Transverse colon (tissue), 4 donors: ENCODE data around the gene SEL1L3. TPM values are rescaled to one million over a fixed set of nuclear protein-coding genes. Genes with fewer than 3 reads are reported as not detected.

Experiments
- DNase-seq: peaks from one replicate; pipeline ENCODE4 v3.0.0-alpha.2; 2019
- H3K27ac ChIP-seq, 4 donors: fragments of 200-600 bp; sonication (generic); 2 replicates each; pipeline ENCODE4 v1.5.1; 2016 to 2018; ENCODE audit warnings: inconsistent platforms in 4 of 4
- H3K27me3 ChIP-seq: fragments of 200-600 bp; sonication (generic); 2 replicates; pipeline ENCODE4 v1.5.1; 2017; ENCODE audit warnings: inconsistent platforms
- H3K36me3 ChIP-seq, 4 donors: fragments of 200-600 bp; sonication (generic); 2 replicates each; pipeline ENCODE4 v1.5.1; 2017 to 2019; ENCODE audit warnings: inconsistent platforms in 4 of 4
- H3K4me1 ChIP-seq, 4 donors: fragments of 200-600 bp; sonication (generic); 2 replicates each; pipeline ENCODE4 v1.5.1; 2017 to 2020; ENCODE audit warnings: inconsistent platforms in 4 of 4
- H3K4me3 ChIP-seq, 4 donors: fragments of 200-600 bp; sonication (generic); 1 replicate in 1 of 4; 2 replicates in 3 of 4; pipeline versions ENCODE4 v1.5.1 to v1.6.1; 2017 to 2019; ENCODE audit warnings: inconsistent platforms in 4 of 4
- H3K9me3 ChIP-seq, 2 donors: fragments of 200-600 bp; sonication (generic); 2 replicates each; pipeline ENCODE4 v1.5.1; 2017 to 2019; ENCODE audit warnings: inconsistent platforms in 2 of 2
- EP300 ChIP-seq: sonication (generic); formaldehyde crosslinking; IDR thresholded peaks from one replicate; pipeline ENCODE4 v1.6.1; 2017; ENCODE audit warnings: antibody characterized with exemption, low read depth
- POLR2A ChIP-seq: fragments of 450-650 bp; IDR thresholded peaks from one replicate; pipeline ENCODE4 v1.6.1; 2016; ENCODE audit warnings: antibody characterized with exemption, mild to moderate bottlenecking, moderate library complexity
- POLR2AphosphoS5 ChIP-seq, 3 donors: sonication (generic); formaldehyde crosslinking; IDR thresholded peaks; one replicate each; pipeline ENCODE4 v1.6.1; 2016; ENCODE audit warnings: antibody characterized with exemption in 3 of 3
- WGBS, 2 donors: methylation state at CpG; one replicate each; pipeline ENCODE4 v1.1.5; 2018; ENCODE audit warnings: low coverage in 1 of 2; 5-methylcytosine and 5-hydroxymethylcytosine counted together
- in situ Hi-C, 4 donors: fragments of 200-750 bp; cut with MboI; loops; one replicate each; pipeline versions ENCODE4 v1.15.0 to v1.15.1; 2017; ENCODE audit warnings: low sequenced_read_pairs in 3 of 4, low pct_ligation_motif_present in 1 of 4, low pct_unique_long_range_greater_than_20kb in 1 of 4
- intact Hi-C: fragments of 100-400 bp; cut with DNase I; formaldehyde crosslinking; loops from one replicate; pipeline ENCODE4 v1.15.1; 2023; ENCODE audit warnings: low total_unique reads
- total RNA-seq, 4 donors: library from RNA; depleted of rRNA; stranded (reverse); fragments of >200 nt; gene quantifications; one replicate each; pipeline ENCODE4 v1.1.0, GENCODE V29; 2016
- TF ChIP-seq, protein P1 (sequence below), 5 experiments: fragments of 200-600 bp in 3 of 5; fragments of 450-650 bp in 2 of 5; sonication (generic) in 3 of 5; IDR thresholded peaks; 1 replicate in 2 of 5; 2 replicates in 3 of 5; pipeline ENCODE4 v1.5.1; 2016 to 2017; ENCODE audit warnings: antibody characterized with exemption in 5 of 5, inconsistent platforms in 3 of 5, mild to moderate bottlenecking in 2 of 5, moderate library complexity in 1 of 5

Gene SEL1L3
- total RNA-seq, 4 donors from 2014 or later = 51.3 to 128 (median 98.3) TPM

DNA sequence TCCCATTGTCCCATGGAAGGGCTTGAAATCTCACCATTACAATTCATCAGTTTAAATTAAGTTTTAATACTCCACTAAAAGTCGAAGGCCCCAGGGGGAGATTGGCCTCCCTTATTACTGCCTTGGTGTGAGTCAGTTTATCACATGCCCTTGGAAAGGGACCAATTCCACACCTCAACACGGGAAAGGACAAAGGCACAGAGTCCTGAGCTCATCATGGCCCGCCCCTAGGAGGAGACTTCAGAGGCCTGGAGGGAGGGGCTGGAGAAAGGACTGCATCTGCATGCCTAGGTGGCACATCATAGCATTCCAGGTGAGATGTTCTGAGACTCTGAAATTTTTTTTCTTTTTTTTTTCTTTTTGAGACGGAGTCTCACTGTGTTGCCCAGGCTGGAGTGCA, 2.8 kb upstream of the SEL1L3 start:
- no peaks in the 10 kb centered on the region for H3K36me3 ChIP-seq
- TF ChIP-seq EP300 (no peak), POLR2AphosphoS5 (IDR thresholded peaks at IDR 0.05) (peak in 2 of 3 donors; percentile 34 to 51)
- intact Hi-C loops = no loop called here
- in situ Hi-C loops = no loop called here
- WGBS, 2 donors = 32 to 61% methylated on average over 4 of the region's 4 CpGs
- H3K27ac ChIP-seq = peak overlapping the region; percentile 30 to 95 (median 85)
- no peak overlapping the region for H3K4me3 ChIP-seq
- DNase-seq = peak; percentile 85
- no peaks in the 10 kb centered on the region for H3K9me3 ChIP-seq
- H3K27me3 ChIP-seq = no peaks in the 10 kb centered on the region
- peaks cover 3 to 34% (median 21%) of the 10 kb centered on the region in 4 donors for H3K4me1 ChIP-seq

DNA sequence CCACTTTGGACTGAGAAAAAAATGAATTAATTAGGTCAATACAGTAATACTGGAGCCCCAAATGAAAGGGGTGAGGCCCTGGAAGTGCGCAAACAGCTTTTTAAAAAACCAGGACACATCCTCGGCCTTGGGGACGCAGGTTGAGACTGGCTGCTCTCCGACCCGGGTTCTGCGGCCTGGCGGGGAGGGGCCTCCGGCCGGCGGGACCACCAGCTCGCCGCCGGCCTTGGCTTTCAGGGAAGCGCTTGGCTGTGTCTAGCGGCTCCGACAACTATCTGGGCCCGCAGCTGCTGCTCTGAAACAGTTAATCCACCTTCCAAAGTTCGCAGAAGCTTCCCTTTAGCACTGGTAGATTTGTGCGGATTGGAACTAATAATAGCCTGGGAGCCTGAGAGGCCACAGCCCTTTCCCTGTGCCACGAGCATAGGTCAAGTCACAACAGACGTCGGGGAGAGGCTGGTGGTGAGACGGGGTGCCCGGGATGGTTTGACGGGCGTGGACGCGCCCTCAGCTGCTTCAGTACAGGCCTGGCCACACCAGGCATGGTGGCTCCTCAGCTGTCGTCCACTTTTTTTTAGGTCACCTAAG, 1.1 kb upstream of the SEL1L3 start:
- no peaks in the 10 kb centered on the region for H3K9me3 ChIP-seq
- H3K4me1 ChIP-seq = peaks cover 3 to 50% (median 30%) of the 10 kb centered on the region in 4 donors
- no peaks in the 10 kb centered on the region for H3K27me3 ChIP-seq
- in situ Hi-C loops (no loop called here), intact Hi-C loops (no loop called here)
- peak overlapping the region; percentile 83 to 95 (median 87) for H3K27ac ChIP-seq
- no peaks in the 10 kb centered on the region for H3K36me3 ChIP-seq
- WGBS, 2 donors = 53% methylated on average over 15 of the region's 29 CpGs; no CpG with 5 or more reads in 1 of the 2 donors
- no peak for TF ChIP-seq POLR2A
- no peak for TF ChIP-seq POLR2AphosphoS5 (IDR thresholded peaks at IDR 0.05)
- TF ChIP-seq, protein P1, sequence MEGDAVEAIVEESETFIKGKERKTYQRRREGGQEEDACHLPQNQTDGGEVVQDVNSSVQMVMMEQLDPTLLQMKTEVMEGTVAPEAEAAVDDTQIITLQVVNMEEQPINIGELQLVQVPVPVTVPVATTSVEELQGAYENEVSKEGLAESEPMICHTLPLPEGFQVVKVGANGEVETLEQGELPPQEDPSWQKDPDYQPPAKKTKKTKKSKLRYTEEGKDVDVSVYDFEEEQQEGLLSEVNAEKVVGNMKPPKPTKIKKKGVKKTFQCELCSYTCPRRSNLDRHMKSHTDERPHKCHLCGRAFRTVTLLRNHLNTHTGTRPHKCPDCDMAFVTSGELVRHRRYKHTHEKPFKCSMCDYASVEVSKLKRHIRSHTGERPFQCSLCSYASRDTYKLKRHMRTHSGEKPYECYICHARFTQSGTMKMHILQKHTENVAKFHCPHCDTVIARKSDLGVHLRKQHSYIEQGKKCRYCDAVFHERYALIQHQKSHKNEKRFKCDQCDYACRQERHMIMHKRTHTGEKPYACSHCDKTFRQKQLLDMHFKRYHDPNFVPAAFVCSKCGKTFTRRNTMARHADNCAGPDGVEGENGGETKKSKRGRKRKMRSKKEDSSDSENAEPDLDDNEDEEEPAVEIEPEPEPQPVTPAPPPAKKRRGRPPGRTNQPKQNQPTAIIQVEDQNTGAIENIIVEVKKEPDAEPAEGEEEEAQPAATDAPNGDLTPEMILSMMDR (IDR thresholded peaks at IDR 0.05) = no peak
- TF ChIP-seq EP300 = no peak
- peak; percentile 34 for DNase-seq
- peak overlapping the region in 3 of 4 donors; percentile 75 to 86 (median 80) for H3K4me3 ChIP-seq

DNA sequence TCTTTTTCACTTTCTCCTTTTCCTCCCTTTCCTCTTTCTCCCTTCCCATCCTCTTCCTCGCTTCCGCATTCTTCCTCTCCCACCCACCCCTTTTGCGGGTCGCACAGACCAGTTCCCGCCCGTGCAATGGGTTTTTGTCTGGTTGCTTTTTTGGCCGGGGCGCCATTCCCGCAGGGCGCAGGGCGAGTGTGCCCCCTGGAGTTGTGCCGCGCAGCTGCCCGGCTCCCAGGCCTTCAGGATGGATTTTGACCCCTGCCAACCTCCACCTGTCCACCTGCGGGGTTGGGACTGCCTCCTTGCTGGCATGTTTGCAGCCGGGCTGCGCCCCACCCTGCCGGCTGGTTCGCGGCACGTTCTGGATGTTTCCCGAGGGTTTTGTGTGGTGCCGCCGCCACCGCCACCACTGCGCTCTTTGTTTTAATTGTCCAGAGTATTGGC, 578 bp upstream of the SEL1L3 start:
- DNase-seq = peak; percentile 86
- H3K27me3 ChIP-seq = no peaks in the 10 kb centered on the region
- no peaks in the 10 kb centered on the region for H3K36me3 ChIP-seq
- peaks cover 3 to 54% (median 30%) of the 10 kb centered on the region in 4 donors for H3K4me1 ChIP-seq
- H3K27ac ChIP-seq = peak overlapping the region; percentile 83 to 95 (median 87)
- WGBS, 2 donors = 7 to 27% methylated on average over 8 to 26 of the region's 26 CpGs
- in situ Hi-C loops (no loop called here), intact Hi-C loops (no loop called here)
- H3K4me3 ChIP-seq = peak overlapping the region; percentile 28 to 86 (median 78)
- no peaks in the 10 kb centered on the region for H3K9me3 ChIP-seq
- no peak for TF ChIP-seq EP300
- TF ChIP-seq, protein P1 (IDR thresholded peaks at IDR 0.05) = peak; percentile 17 to 75 (median 44)
- TF ChIP-seq POLR2A = peak; percentile 76
- TF ChIP-seq POLR2AphosphoS5 (IDR thresholded peaks at IDR 0.05) = peak in 2 of 3 donors; percentile 28 to 59

DNA sequence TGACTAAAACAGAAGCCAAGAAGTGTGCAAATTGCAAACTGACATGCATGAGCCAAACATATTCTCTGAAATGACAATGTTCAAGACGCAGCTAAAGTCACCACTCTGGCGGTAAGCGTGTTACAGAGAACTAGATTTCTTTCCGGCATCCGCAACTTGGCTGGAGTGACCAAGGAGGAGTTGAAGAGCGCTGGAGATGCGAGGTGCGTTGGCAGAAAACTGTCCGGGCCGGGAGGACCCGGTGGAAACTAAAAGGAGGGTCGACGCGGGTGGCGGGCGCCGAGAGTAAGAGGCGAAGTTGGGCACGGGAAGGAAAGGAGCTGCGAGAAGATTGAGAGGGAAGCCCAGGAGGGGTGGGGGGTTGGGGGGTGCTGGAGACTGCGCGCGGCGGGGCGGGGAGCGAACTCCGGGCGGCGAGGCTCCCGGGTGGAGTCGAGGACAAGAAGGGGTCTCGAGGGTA, 807 bp downstream of the SEL1L3 start:
- H3K27me3 ChIP-seq = no peaks in the 10 kb centered on the region
- DNase-seq = peak; percentile 27
- intact Hi-C loops = no loop called here
- TF ChIP-seq EP300 (no peak), POLR2AphosphoS5 (IDR thresholded peaks at IDR 0.05) (peak in 2 of 3 donors; percentile 3 to 18), POLR2A (no peak)
- TF ChIP-seq, protein P1 (IDR thresholded peaks at IDR 0.05) = no peak
- peak overlapping the region; percentile 83 to 95 (median 88) for H3K27ac ChIP-seq
- in situ Hi-C loops = no loop called here
- no peaks in the 10 kb centered on the region for H3K36me3 ChIP-seq
- no peaks in the 10 kb centered on the region for H3K9me3 ChIP-seq
- 0 to 2% methylated on average over 11 to 27 of the region's 32 CpGs for WGBS, 2 donors
- peak overlapping the region; percentile 75 to 89 (median 83) for H3K4me3 ChIP-seq
- H3K4me1 ChIP-seq = peaks cover 3 to 56% (median 32%) of the 10 kb centered on the region in 4 donors
